Measurements from ENCODE around the gene STX16.

STX16 gene

GRCh38 chr20:58682656-58683531 lies 31.8 kb downstream of the STX16 start:
- DNase-seq = no peak

- no peak for DNase-seq
Observed at GRCh38 chr20:58684291-58684690, 33.2 kb downstream of the STX16 start.

- DNase-seq = no peak
Observed at GRCh38 chr20:58685988-58686387, 34.9 kb downstream of the STX16 start.

GRCh38 chr20:58688414-58688813 lies 37.3 kb downstream of the STX16 start:
- DNase-seq = no peak

- no peak for DNase-seq
Observed at GRCh38 chr20:58688840-58689239, 37.8 kb downstream of the STX16 start.

GRCh38 chr20:58690396-58691135 lies 39.5 kb downstream of the STX16 start:
- no peak for DNase-seq

- no peak for DNase-seq
Observed at GRCh38 chr20:58691773-58692578, 40.9 kb downstream of the STX16 start.

- DNase-seq = peak; percentile 87
Observed at GRCh38 chr20:58692579-58693225, 41.6 kb downstream of the STX16 start, which contains the start of gene NPEPL1. TSS of gene NPEPL1 (plus strand) at chr20:58692800. CDS start at chr20:58692901, 101 bp downstream.

- DNase-seq = peak; percentile 68
Observed at GRCh38 chr20:58693226-58694006, 42.3 kb downstream of the STX16 start.

GRCh38 chr20:58694241-58695083 lies 43.4 kb downstream of the STX16 start:
- DNase-seq = no peak

GRCh38 chr20:58695084-58695722 lies 44.1 kb downstream of the STX16 start:
- DNase-seq = no peak

GRCh38 chr20:58695895-58696375 lies 44.9 kb downstream of the STX16 start:
- no peak for DNase-seq

- no peak for DNase-seq
Observed at GRCh38 chr20:58696411-58696961, 45.4 kb downstream of the STX16 start.

GRCh38 chr20:58697201-58697866 lies 46.3 kb downstream of the STX16 start:
- no peak for DNase-seq

GRCh38 chr20:58697867-58698703 lies 47.0 kb downstream of the STX16 start:
- DNase-seq = no peak

- no peak for DNase-seq
Observed at GRCh38 chr20:58698741-58699622, 47.9 kb downstream of the STX16 start.

GRCh38 chr20:58699623-58700107 lies 48.6 kb downstream of the STX16 start:
- DNase-seq = no peak
